Astrocyte of the cerebellum (primary cell): ENCODE measurements around the gene RFX3.

Experiments
- DNase-seq: peaks from one replicate; pipeline ENCODE4 v3.0.0-alpha.2; 2011; ENCODE audit warnings: low read depth
- H3K4me3 ChIP-seq: 2 replicates; pipeline ENCODE4 v1.5.1; 2011; ENCODE audit warnings: mild to moderate bottlenecking, low read depth, low read length, moderate library complexity
- CTCF ChIP-seq: IDR thresholded peaks from 2 replicates; pipeline ENCODE4 v1.5.1; 2012; ENCODE audit warnings: low read length, low read depth, moderate library complexity, mild to moderate bottlenecking; ENCODE audit errors: missing control alignments
- in situ Hi-C: cut with HindIII; loops from 2 replicates; pipeline ENCODE4 v1.10.0; 2017; ENCODE audit warnings: low sequenced_read_pairs

RFX3 gene

GRCh38 chr9:3177146-3177761 lies 348.5 kb downstream of the RFX3 start:
- DNase-seq, result no peak
- TF ChIP-seq CTCF, result no peak
- in situ Hi-C loops, result no loop called here
- no peak overlapping the region for H3K4me3 ChIP-seq

GRCh38 chr9:3173374-3173773 lies 352.4 kb downstream of the RFX3 start:
- TF ChIP-seq CTCF, result no peak
- no peak overlapping the region for H3K4me3 ChIP-seq
- in situ Hi-C loops, result no loop called here
- DNase-seq, result no peak

- in situ Hi-C loops, result no loop called here
- no peak for TF ChIP-seq CTCF
- DNase-seq, result no peak
- H3K4me3 ChIP-seq, result no peak overlapping the region
Measured at GRCh38 chr9:3170819-3171218, 355.0 kb downstream of the RFX3 start.
